CD4-positive, alpha-beta memory T cell (primary cell): ENCODE measurements around the gene MET. TPM values are rescaled to one million over a fixed set of nuclear protein-coding genes. Genes with fewer than 3 reads are reported as not detected.
"Not testable (repeated sequence)": the region's sequence is repeated elsewhere in the genome, so short reads cannot be mapped to it uniquely, and the experiment has no call there.

Source experiments
- CTCF ChIA-PET: fragments of 350-600 bp; sonication (Branson Sonifier 250); formaldehyde crosslinking; loops from one replicate; lab custom pipeline; 2021; ENCODE audit warnings: inconsistent platforms; ENCODE audit not compliant: partially characterized antibody; lab: Charles Lee
- POLR2A ChIA-PET: fragments of 350-600 bp; sonication (Branson Sonifier 250); formaldehyde crosslinking; loops from one replicate; lab custom pipeline; 2021; ENCODE audit not compliant: partially characterized antibody; lab: Charles Lee
- DNase-seq, 5 donors: peaks; one replicate each; pipeline versions ENCODE4 v3.0.0 to v3.0.0-alpha.2; 2020 to 2022; ENCODE audit warnings: mixed read lengths in 1 of 5
- H3K27ac ChIP-seq: one replicate; pipeline ENCODE4 v1.7.0; 2013; ENCODE audit warnings: low read depth, low read length
- H3K27me3 ChIP-seq: 2 replicates; pipeline ENCODE4 v1.7.0; 2013; ENCODE audit warnings: mild to moderate bottlenecking, low read length, moderate library complexity; ENCODE audit not compliant: insufficient read depth
- H3K36me3 ChIP-seq: 2 replicates; pipeline ENCODE4 v1.7.0; 2013; ENCODE audit warnings: mild to moderate bottlenecking, low read length, moderate library complexity; ENCODE audit not compliant: insufficient read depth
- H3K4me1 ChIP-seq: 2 replicates; pipeline ENCODE4 v1.7.0; 2013; ENCODE audit warnings: mild to moderate bottlenecking, low read length, moderate library complexity; ENCODE audit not compliant: insufficient read depth
- H3K4me3 ChIP-seq, 2 donors: one replicate each; pipeline ENCODE4 v1.7.0; 2013; ENCODE audit warnings: low read length in 2 of 2, mild to moderate bottlenecking in 1 of 2
- H3K9me3 ChIP-seq, 2 donors: one replicate each; pipeline ENCODE4 v1.7.0; 2013; ENCODE audit warnings: low read length in 2 of 2, control low read depth in 1 of 2; ENCODE audit not compliant: control insufficient read depth in 1 of 2
- H3K27ac Mint-ChIP-seq, 7 donors: one replicate each; pipeline ENCODE4 v1.8.0; 2020 to 2021; ENCODE audit warnings: mixed read lengths in 7 of 7, mild to moderate bottlenecking in 6 of 7, inconsistent platforms in 3 of 7, moderate library complexity in 3 of 7
- H3K27me3 Mint-ChIP-seq, 2 donors: one replicate each; pipeline ENCODE4 v1.8.0; 2020 to 2021; ENCODE audit warnings: mixed read lengths in 2 of 2
- H3K36me3 Mint-ChIP-seq, 2 donors: one replicate each; pipeline ENCODE4 v1.8.0; 2020 to 2021; ENCODE audit warnings: mixed read lengths in 2 of 2, inconsistent platforms in 1 of 2, mild to moderate bottlenecking in 1 of 2
- H3K4me1 Mint-ChIP-seq, 4 donors: one replicate each; pipeline ENCODE4 v1.8.0; 2020 to 2021; ENCODE audit warnings: mixed read lengths in 4 of 4, mild to moderate bottlenecking in 1 of 4
- H3K4me3 Mint-ChIP-seq, 8 donors: one replicate each; pipeline ENCODE4 v1.8.0; 2020 to 2021; ENCODE audit warnings: mixed read lengths in 8 of 8, mild to moderate bottlenecking in 7 of 8, moderate library complexity in 6 of 8, inconsistent platforms in 3 of 8
- H3K9me3 Mint-ChIP-seq, 8 donors: one replicate each; pipeline ENCODE4 v1.8.0; 2020 to 2021; ENCODE audit warnings: mixed read lengths in 8 of 8, mild to moderate bottlenecking in 5 of 8, inconsistent platforms in 3 of 8, moderate library complexity in 1 of 8
- intact Hi-C: fragments of 100-400 bp; cut with micrococcal nuclease; formaldehyde crosslinking; loops from one replicate; pipeline ENCODE4 v1.15.1; 2023
- polyA plus RNA-seq, 2 donors: library from polyadenylated mRNA; unstranded; fragments of 300-500 nt; fragmentation: Illumina TruSeq; gene quantifications; one replicate each; pipeline ENCODE4 v1.2.3, GENCODE V29; 2021
- total RNA-seq, 2 experiments: library from RNA; stranded (reverse); gene quantifications; one replicate each; pipeline ENCODE4 v1.2.3, GENCODE V29; 2021

MET gene
- total and polyA plus RNA-seq, 4 experiments from 2014 or later, result 0.23 to 0.47 TPM; not detected in 2

GRCh38 chr7:116633131-116633988 lies 38.6 kb upstream of the MET start:
- H3K4me1 Mint-ChIP-seq, result peaks cover 0 to 1% (median 0%) of the 10 kb centered on the region in 4 donors
- no peaks in the 10 kb centered on the region for H3K4me1 ChIP-seq
- peaks cover 2% of the 10 kb centered on the region in 2 donors for H3K27me3 Mint-ChIP-seq
- H3K9me3 ChIP-seq, result no peaks in the 10 kb centered on the region
- no peaks in the 10 kb centered on the region for H3K9me3 Mint-ChIP-seq
- no peak overlapping the region for H3K27ac ChIP-seq
- POLR2A ChIA-PET, result no interaction called here
- no peak overlapping the region for H3K4me3 Mint-ChIP-seq
- intact Hi-C loops, result no loop called here
- CTCF ChIA-PET, result no interaction called here
- H3K36me3 Mint-ChIP-seq, result no peaks in the 10 kb centered on the region
- DNase-seq, result no peak
- H3K36me3 ChIP-seq, result no peaks in the 10 kb centered on the region
- no peak overlapping the region for H3K4me3 ChIP-seq
- no peaks in the 10 kb centered on the region for H3K27me3 ChIP-seq
- no peak overlapping the region for H3K27ac Mint-ChIP-seq

GRCh38 chr7:116636997-116637396 lies 35.0 kb upstream of the MET start:
- Histone ChIP-seq H3K27me3 (no peaks in the 10 kb centered on the region), H3K27ac (no peak overlapping the region), H3K36me3 (no peaks in the 10 kb centered on the region), H3K4me3 (no peak overlapping the region), H3K4me1 (no peaks in the 10 kb centered on the region), H3K9me3 (no peaks in the 10 kb centered on the region)
- intact Hi-C loops, result no loop called here
- no peak overlapping the region for H3K4me3 Mint-ChIP-seq
- peaks cover 2 to 3% of the 10 kb centered on the region in 2 donors for H3K27me3 Mint-ChIP-seq
- CTCF ChIA-PET, result no interaction called here
- no peaks in the 10 kb centered on the region for H3K36me3 Mint-ChIP-seq
- DNase-seq, result no peak
- POLR2A ChIA-PET, result no interaction called here
- peaks cover 0 to 3% (median 0%) of the 10 kb centered on the region in 8 donors for H3K9me3 Mint-ChIP-seq
- H3K27ac Mint-ChIP-seq, result no peak overlapping the region
- no peaks in the 10 kb centered on the region for H3K4me1 Mint-ChIP-seq

GRCh38 chr7:116638592-116638991 lies 33.4 kb upstream of the MET start:
- H3K4me3 ChIP-seq, intact Hi-C loops, H3K4me1 Mint-ChIP-seq, H3K9me3 Mint-ChIP-seq, H3K27me3 ChIP-seq, H3K4me3 Mint-ChIP-seq, H3K27me3 Mint-ChIP-seq, H3K27ac Mint-ChIP-seq, CTCF ChIA-PET, H3K27ac ChIP-seq, H3K4me1 ChIP-seq, POLR2A ChIA-PET, DNase-seq, H3K36me3 Mint-ChIP-seq, H3K9me3 ChIP-seq, H3K36me3 ChIP-seq: not testable (repeated sequence)

DNA sequence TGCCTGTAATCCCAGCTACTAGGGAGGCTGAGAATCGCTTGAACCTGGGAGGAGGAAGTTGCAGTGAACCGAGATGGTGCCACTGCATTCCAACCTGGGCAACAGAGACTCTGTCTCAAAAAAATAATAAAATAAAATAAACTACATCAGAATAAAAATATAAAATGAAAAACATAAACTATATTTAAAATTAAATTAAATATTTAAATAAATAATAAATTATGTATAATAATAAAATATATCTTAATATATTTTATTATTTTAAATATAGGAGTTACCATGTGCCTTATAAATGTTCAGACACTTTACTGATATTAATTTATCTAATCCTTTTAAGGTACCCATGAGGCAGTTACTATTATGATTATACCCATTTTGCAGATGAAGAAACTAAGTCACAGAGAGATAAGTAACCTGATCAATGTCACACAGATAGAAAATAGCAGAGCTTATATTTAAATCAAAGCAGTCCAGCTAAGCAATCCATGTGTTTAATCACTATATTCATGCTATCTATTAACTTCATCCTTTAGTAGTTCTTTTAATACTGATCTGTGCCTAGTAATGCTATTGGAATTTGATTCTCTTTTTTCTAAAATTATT lies 30.3 kb upstream of the MET start:
- no peak for DNase-seq
- intact Hi-C loops, result no loop called here
- ChIA-PET CTCF (no interaction called here), POLR2A (no interaction called here)
- Mint-ChIP-seq H3K27me3 (peaks cover 1 to 7% of the 10 kb centered on the region in 2 donors), H3K27ac (no peak overlapping the region), H3K9me3 (peaks cover 0 to 3% (median 0%) of the 10 kb centered on the region in 8 donors), H3K4me1 (no peaks in the 10 kb centered on the region), H3K36me3 (no peaks in the 10 kb centered on the region), H3K4me3 (no peak overlapping the region)
- H3K27ac ChIP-seq, result no peak overlapping the region
- H3K36me3 ChIP-seq, result no peaks in the 10 kb centered on the region
- H3K4me1 ChIP-seq, result no peaks in the 10 kb centered on the region
- H3K4me3 ChIP-seq, result no peak overlapping the region
- H3K9me3 ChIP-seq, result no peaks in the 10 kb centered on the region
- H3K27me3 ChIP-seq, result no peaks in the 10 kb centered on the region

- H3K4me1 Mint-ChIP-seq, POLR2A ChIA-PET, H3K27me3 Mint-ChIP-seq: not testable (repeated sequence)
These were observed 28.8 kb upstream of the MET start for GRCh38 chr7:116643148-116643547.

GRCh38 chr7:116644628-116645027 lies 27.4 kb upstream of the MET start:
- no peak for DNase-seq
- intact Hi-C loops, result no loop called here
- Histone ChIP-seq H3K36me3 (no peaks in the 10 kb centered on the region), H3K4me3 (no peak overlapping the region), H3K27me3 (no peaks in the 10 kb centered on the region), H3K27ac (no peak overlapping the region), H3K4me1 (no peaks in the 10 kb centered on the region), H3K9me3 (no peaks in the 10 kb centered on the region)
- H3K36me3 Mint-ChIP-seq, result no peaks in the 10 kb centered on the region
- no peaks in the 10 kb centered on the region for H3K4me1 Mint-ChIP-seq
- CTCF ChIA-PET, result no interaction called here
- peaks cover 0 to 2% (median 0%) of the 10 kb centered on the region in 8 donors for H3K9me3 Mint-ChIP-seq
- POLR2A ChIA-PET, result no interaction called here
- H3K27me3 Mint-ChIP-seq, result peaks cover 7 to 8% of the 10 kb centered on the region in 2 donors
- H3K4me3 Mint-ChIP-seq, result no peak overlapping the region
- no peak overlapping the region for H3K27ac Mint-ChIP-seq

More at GRCh38 chr7:116643148-116643547, 28.8 kb upstream of the MET start:
- H3K4me3 Mint-ChIP-seq, H3K4me1 ChIP-seq, H3K9me3 ChIP-seq, CTCF ChIA-PET, H3K27me3 ChIP-seq, H3K36me3 ChIP-seq, H3K9me3 Mint-ChIP-seq, H3K27ac ChIP-seq, H3K36me3 Mint-ChIP-seq, H3K4me3 ChIP-seq, DNase-seq, H3K27ac Mint-ChIP-seq, intact Hi-C loops: not testable (repeated sequence)

DNA sequence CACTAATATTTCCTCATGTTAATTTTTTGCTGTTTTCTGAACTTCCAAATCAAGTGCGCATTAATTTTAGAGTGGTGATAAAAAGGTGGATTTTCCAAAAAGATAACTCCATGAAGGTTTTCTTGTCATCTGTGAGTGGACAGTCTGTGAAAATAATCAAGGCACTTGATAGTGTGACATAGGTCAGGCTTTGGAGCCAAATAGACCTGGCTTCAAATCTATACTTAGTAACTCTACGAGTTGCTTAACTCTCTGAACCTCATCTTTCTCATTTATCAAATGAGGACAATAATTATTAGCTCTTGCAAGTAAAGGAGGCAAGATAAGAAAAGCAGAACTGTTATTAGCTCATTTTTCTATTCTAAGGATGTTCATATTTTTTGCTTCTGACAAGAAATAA lies 24.7 kb upstream of the MET start:
- H3K36me3 Mint-ChIP-seq, result no peaks in the 10 kb centered on the region
- H3K4me3 ChIP-seq, result no peak overlapping the region
- DNase-seq, result no peak
- H3K9me3 Mint-ChIP-seq, result peaks cover 0 to 2% (median 0%) of the 10 kb centered on the region in 8 donors
- H3K27me3 Mint-ChIP-seq, result peaks cover 8 to 10% of the 10 kb centered on the region in 2 donors
- H3K27me3 ChIP-seq, result no peaks in the 10 kb centered on the region
- no peaks in the 10 kb centered on the region for H3K36me3 ChIP-seq
- ChIA-PET POLR2A (no interaction called here), CTCF (no interaction called here)
- H3K4me1 ChIP-seq, result no peaks in the 10 kb centered on the region
- no peak overlapping the region for H3K27ac Mint-ChIP-seq
- H3K27ac ChIP-seq, result no peak overlapping the region
- H3K9me3 ChIP-seq, result no peaks in the 10 kb centered on the region
- no peaks in the 10 kb centered on the region for H3K4me1 Mint-ChIP-seq
- no peak overlapping the region for H3K4me3 Mint-ChIP-seq
- intact Hi-C loops, result no loop called here
